Activated naive CD8-positive, alpha-beta T cell treated with anti-CD3 and anti-CD28 coated beads, Interleukin-2, amount 50 U/mL, for 24 hours (primary cell): Measurements from ENCODE around the gene SPP2.

ENCODE experiments used
- ATAC-seq: fragments of 150-1000 bp; cut with Tn5 transposase; one replicate; pipeline ENCODE4 v1.10.0; 2021
- DNase-seq: peaks from one replicate; pipeline ENCODE4 v3.0.0; 2021
- H3K27ac Mint-ChIP-seq: one replicate; pipeline ENCODE4 v1.8.0; 2021; ENCODE audit warnings: mild to moderate bottlenecking, mixed read lengths
- H3K27me3 Mint-ChIP-seq: one replicate; pipeline ENCODE4 v1.8.0; 2021; ENCODE audit warnings: mixed read lengths
- H3K36me3 Mint-ChIP-seq: one replicate; pipeline ENCODE4 v1.8.0; 2021; ENCODE audit warnings: low read depth, mixed read lengths
- H3K4me1 Mint-ChIP-seq: one replicate; pipeline ENCODE4 v1.8.0; 2021; ENCODE audit warnings: mixed read lengths
- H3K4me3 Mint-ChIP-seq: one replicate; pipeline ENCODE4 v1.8.0; 2021; ENCODE audit warnings: mild to moderate bottlenecking, moderate library complexity, mixed read lengths
- H3K9me3 Mint-ChIP-seq: one replicate; pipeline ENCODE4 v1.8.0; 2021; ENCODE audit warnings: mixed read lengths

SPP2 gene, protein sequence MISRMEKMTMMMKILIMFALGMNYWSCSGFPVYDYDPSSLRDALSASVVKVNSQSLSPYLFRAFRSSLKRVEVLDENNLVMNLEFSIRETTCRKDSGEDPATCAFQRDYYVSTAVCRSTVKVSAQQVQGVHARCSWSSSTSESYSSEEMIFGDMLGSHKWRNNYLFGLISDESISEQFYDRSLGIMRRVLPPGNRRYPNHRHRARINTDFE

DNA sequence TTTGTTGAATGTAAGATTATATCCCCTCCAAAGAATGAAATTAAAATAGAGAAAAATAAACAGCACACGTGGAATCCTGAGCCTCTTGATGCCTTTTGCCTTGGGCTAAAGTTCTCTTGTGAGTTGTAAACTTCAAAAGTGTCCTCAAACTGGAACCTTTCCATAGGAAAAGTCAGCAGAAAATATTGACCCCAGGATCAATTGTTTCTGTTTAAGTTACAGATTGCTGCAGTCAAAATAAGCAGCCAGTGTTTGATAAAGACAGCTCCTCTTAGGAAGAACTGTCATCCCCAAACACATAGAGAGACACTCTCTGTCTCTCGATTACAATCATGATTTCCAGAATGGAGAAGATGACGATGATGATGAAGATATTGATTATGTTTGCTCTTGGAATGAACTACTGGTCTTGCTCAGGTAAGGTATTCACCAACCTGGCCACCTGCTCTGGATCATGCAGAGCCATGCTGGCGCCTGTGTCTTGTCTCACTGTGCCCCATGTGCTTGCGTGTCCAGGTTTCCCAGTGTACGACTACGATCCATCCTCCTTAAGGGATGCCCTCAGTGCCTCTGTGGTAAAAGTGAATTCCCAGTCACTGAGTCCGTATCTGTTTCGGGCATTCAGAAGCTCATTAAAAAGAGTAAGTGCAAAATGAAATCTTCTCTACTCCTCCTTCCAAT lies at the start of gene SPP2:
TSS of gene SPP2 (plus strand) at position 248 of the 681 bp plus-strand sequence. CDS start at position 333, 85 bp downstream.
- Mint-ChIP-seq H3K36me3 (no peaks in the 10 kb centered on the region), H3K27me3 (no peaks in the 10 kb centered on the region), H3K27ac (no peak within 1 kb of the TSS), H3K4me3 (no peak within 1 kb of the TSS), H3K4me1 (no peaks in the 10 kb centered on the region), H3K9me3 (no peaks in the 10 kb centered on the region)
- DNase-seq, result no peak
- ATAC-seq, result no peak

DNA sequence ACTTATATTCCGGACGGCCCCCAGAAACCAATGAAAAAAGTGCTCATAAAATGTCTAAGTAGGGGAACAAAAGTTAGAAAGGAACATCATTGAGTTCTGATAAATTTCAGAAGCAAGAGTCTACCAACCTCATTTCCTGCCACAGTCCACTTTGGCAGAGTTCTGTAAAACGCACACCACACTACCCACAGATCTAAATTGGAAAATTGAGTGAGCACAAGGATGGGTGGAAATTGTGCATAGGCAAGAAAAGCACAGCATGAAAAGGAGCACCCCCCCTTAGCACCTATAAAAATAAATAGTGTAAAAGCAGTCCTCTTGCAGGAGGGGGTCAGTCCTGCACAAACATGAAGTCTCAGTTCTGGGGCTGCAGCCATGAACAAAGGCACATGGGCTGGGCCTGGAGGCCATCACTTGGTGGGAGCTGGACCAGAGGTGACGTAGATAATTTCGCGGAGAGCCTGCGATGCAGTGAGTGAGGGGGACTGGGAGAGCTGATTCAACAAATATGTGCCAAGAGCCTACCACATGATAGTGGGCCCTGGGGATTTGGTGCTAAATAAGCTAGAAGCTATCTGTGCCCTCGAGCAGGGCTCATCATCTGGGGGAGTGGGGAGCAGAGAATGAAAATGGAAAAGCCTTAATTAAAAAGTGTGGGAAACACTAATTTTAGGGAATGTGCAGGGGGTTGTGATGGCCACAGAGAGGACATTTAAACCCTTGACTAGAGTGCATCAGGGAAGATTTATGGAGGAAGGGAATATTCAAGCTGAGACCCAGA lies 48.9 kb upstream of the SPP2 start:
- H3K4me3 Mint-ChIP-seq, result peak overlapping the region; percentile 12
- DNase-seq, result peak; percentile 15
- H3K9me3 Mint-ChIP-seq, result no peaks in the 10 kb centered on the region
- peaks cover 37% of the 10 kb centered on the region for H3K4me1 Mint-ChIP-seq
- no peaks in the 10 kb centered on the region for H3K27me3 Mint-ChIP-seq
- peak overlapping the region; percentile 85 for H3K27ac Mint-ChIP-seq
- no peaks in the 10 kb centered on the region for H3K36me3 Mint-ChIP-seq
- ATAC-seq, result peak; percentile 79

DNA sequence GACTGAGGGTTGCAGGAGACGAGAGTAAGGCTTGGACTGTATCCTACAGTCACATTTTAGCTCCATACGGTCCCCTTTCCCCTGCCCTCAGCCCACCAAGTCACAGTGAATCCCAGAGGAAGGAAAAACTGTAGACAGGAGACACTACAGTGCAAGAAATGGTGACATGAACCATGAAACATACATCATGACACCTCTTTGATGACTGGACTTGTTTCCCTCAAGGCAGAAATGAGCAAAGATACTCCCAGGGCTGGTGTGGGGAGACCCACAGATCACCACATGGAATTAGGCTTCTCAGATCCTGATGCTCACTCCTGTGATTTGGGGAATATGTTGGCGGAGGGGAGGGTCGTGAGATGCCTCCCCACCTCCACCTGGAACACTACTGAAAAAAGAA lies 48.2 kb upstream of the SPP2 start:
- ATAC-seq (no peak), DNase-seq (no peak)
- no peak overlapping the region for H3K27ac Mint-ChIP-seq
- no peak overlapping the region for H3K4me3 Mint-ChIP-seq
- no peaks in the 10 kb centered on the region for H3K9me3 Mint-ChIP-seq
- no peaks in the 10 kb centered on the region for H3K27me3 Mint-ChIP-seq
- H3K4me1 Mint-ChIP-seq, result peaks cover 36% of the 10 kb centered on the region
- H3K36me3 Mint-ChIP-seq, result no peaks in the 10 kb centered on the region

DNA sequence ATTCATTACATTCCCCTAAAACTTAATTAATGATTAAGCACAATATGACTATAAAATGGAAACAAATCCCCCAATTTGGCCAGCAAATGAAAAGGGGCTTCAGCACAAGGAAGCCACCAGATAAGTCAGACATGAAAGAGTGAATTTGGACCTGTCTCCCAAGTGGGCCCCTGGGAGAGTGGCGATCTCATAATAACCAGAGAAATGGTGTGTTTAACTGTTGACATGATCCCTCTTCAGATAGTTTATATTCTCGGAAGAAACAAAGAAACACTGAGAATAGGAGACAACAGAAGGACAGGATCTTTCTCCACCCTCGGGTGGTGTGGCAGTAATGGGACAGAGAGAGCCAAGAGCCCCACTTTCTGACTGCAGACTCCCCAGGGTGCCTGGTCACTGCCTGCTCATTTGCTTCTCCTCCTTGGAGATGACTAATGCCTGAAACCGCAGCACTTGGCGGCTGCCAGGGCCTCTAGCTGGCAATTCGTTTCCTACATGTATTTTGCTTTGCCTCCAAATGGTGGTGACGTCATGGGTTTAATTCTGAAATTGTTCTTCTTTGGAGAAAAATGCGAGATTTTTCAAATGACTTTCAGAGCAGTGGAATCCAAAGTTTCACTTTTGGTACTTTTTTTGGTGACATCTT lies 46.4 kb upstream of the SPP2 start:
- peaks cover 36% of the 10 kb centered on the region for H3K4me1 Mint-ChIP-seq
- ATAC-seq (peak; percentile 72), DNase-seq (peak; percentile 42)
- H3K9me3 Mint-ChIP-seq, result no peaks in the 10 kb centered on the region
- H3K4me3 Mint-ChIP-seq, result no peak overlapping the region
- no peaks in the 10 kb centered on the region for H3K36me3 Mint-ChIP-seq
- no peaks in the 10 kb centered on the region for H3K27me3 Mint-ChIP-seq
- peak overlapping the region; percentile 17 for H3K27ac Mint-ChIP-seq

DNA sequence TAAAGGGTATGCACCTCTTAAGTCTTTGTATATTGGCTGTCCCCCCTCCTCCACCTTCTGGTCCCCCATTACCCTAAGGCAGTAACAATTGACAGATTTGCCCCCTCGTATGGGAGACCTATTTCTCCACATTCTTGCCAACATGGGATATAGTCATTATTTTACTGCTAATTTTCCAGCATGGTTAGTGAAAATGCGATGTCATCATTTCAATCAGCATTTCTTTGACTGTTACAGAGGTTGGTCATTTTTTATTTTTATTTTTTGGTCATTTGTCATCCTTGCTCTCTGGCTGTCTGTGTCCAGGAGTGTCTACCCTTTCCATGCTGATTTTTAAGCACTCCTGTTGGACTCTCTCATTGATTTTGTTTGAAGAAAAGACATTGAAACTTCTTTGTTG lies 45.4 kb upstream of the SPP2 start:
- H3K36me3 Mint-ChIP-seq, result no peaks in the 10 kb centered on the region
- DNase-seq (no peak), ATAC-seq (no peak)
- no peaks in the 10 kb centered on the region for H3K27me3 Mint-ChIP-seq
- no peaks in the 10 kb centered on the region for H3K9me3 Mint-ChIP-seq
- no peak overlapping the region for H3K4me3 Mint-ChIP-seq
- peaks cover 36% of the 10 kb centered on the region for H3K4me1 Mint-ChIP-seq
- H3K27ac Mint-ChIP-seq, result peak overlapping the region; percentile 16

DNA sequence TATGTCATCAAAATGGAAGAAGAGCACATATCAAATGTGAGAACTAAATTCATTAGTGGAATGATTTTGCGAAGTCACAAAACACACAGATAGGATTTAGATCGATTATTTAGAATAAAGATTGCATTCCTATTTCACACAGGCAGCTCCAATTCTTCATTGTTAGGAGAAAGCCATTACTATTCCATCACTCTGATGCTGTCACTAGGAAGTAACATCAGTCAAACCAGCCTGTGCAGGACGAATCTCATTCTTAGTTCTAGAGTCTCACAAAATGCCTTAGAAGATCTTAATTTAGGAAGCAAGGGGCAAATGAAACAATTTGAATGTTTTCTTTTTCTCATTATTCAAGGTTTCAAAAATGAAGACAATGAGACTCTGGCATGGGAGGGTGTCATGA lies 44.0 kb upstream of the SPP2 start:
- Mint-ChIP-seq H3K9me3 (peaks cover 3% of the 10 kb centered on the region), H3K27me3 (peaks cover 3% of the 10 kb centered on the region), H3K36me3 (no peaks in the 10 kb centered on the region), H3K4me1 (peaks cover 23% of the 10 kb centered on the region), H3K4me3 (no peak overlapping the region), H3K27ac (no peak overlapping the region)
- ATAC-seq (no peak), DNase-seq (no peak)

DNA sequence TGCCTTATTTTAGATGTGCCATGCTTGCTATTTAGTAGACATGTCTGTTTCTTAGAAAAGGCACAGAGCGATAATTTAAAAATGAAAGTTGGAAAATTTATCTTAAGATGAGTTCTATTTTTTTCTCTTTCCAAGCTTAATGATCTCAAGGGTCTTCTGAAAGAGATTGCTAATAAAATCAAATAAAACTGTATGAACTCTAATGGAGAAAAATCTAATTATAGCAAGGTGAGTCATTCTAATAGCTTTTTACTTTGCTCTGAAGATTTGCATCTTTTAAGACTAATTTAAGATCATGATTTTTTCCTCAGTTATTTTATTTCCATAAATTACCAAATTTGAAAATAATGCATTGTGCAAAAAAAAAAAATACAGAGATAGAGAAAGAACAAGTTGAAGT lies 36.1 kb upstream of the SPP2 start:
- H3K36me3 Mint-ChIP-seq, result no peaks in the 10 kb centered on the region
- no peak overlapping the region for H3K27ac Mint-ChIP-seq
- H3K4me1 Mint-ChIP-seq, result no peaks in the 10 kb centered on the region
- no peak overlapping the region for H3K4me3 Mint-ChIP-seq
- no peak for ATAC-seq
- peaks cover 3% of the 10 kb centered on the region for H3K9me3 Mint-ChIP-seq
- H3K27me3 Mint-ChIP-seq, result peaks cover 5% of the 10 kb centered on the region
- DNase-seq, result no peak

DNA sequence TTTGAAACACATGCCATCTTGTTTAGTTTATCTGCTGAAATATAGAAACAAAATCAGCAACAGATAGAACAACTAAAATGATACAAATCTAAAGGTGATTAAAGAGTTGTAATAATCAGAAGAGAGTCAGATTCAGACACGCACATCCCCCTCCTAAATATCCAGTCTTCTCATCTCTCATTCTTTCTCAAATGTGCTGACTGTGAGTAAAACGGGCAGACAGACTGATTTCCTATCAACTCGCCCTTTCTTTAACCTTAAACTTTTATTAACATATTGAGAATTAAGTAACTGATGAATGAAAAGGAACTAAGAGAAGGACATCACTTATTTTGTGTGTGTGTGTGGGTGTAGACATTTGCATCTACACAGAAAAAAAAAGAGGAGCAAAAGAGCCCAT lies 34.6 kb upstream of the SPP2 start:
- H3K36me3 Mint-ChIP-seq, result no peaks in the 10 kb centered on the region
- no peak overlapping the region for H3K27ac Mint-ChIP-seq
- ATAC-seq, result no peak
- H3K27me3 Mint-ChIP-seq, result peaks cover 3% of the 10 kb centered on the region
- H3K9me3 Mint-ChIP-seq, result peaks cover 2% of the 10 kb centered on the region
- no peak overlapping the region for H3K4me3 Mint-ChIP-seq
- H3K4me1 Mint-ChIP-seq, result no peaks in the 10 kb centered on the region
- no peak for DNase-seq

DNA sequence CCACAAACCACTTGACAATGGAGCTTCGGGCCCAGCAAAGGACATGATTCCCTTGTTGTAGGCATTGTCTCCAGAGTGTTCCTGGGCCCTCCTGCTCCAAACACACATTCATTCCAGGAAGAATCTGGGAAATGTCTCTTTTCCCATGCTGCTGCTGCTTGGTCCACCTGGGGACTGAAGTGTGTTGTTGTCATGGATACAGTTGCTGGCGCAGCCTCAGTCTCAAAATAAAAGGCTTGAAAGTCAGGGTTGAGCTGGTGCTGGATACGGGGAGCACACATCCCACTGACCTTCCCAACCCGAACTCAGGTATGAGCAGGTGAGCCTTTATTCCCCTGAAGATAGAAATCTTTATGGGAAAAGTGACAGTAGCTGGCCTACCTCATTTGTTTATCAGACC lies 30.6 kb upstream of the SPP2 start:
- peaks cover 2% of the 10 kb centered on the region for H3K27me3 Mint-ChIP-seq
- ATAC-seq, result no peak
- no peak for DNase-seq

DNA sequence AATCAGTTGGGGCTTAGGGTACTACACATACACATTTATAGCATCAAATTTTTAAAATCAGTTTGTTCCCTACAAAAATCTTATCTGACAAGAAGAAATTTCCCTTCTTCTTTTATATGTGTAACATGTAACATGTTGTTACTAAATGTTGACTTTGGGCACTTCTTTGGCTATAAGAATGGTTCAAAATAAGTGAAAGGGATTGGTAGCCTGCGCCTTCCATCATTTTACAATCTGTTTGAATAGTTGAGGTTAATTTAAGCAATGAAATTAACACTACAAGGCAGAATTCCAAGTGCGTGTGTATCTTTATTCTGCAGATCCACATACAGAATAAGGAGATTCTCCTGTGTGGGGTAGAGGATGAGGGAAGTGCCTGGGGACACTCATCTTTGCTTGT lies 30.2 kb upstream of the SPP2 start:
- Mint-ChIP-seq H3K4me3 (no peak overlapping the region), H3K9me3 (no peaks in the 10 kb centered on the region), H3K27me3 (peaks cover under 1% of the 10 kb centered on the region), H3K27ac (no peak overlapping the region), H3K36me3 (peaks cover 3% of the 10 kb centered on the region), H3K4me1 (peaks cover 5% of the 10 kb centered on the region)
- DNase-seq, result no peak
- ATAC-seq, result no peak

More for the DNA sequence above, 30.6 kb upstream of the SPP2 start:
- Mint-ChIP-seq H3K4me1 (peaks cover under 1% of the 10 kb centered on the region), H3K4me3 (no peak overlapping the region), H3K36me3 (peaks cover 3% of the 10 kb centered on the region), H3K9me3 (no peaks in the 10 kb centered on the region), H3K27ac (no peak overlapping the region)

DNA sequence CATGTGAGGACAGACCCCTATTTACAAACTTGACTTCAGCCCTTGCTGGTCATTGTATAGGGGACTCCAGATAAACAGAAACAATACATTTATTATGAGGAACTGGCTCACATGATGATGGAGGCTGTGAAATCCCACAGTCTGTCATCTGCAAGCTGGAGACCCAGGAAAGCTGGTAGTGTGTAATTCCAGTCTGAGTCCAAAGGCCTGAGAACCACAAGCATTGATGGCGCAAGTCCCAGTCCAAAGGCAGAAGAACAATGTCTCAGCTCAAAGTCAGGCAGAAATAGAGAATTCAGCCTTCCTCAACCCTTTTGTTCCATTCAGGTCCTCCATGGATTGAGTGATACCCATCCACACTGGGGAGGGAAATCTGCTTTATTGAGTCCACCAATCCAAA lies 28.1 kb upstream of the SPP2 start:
- no peaks in the 10 kb centered on the region for H3K9me3 Mint-ChIP-seq
- no peak overlapping the region for H3K27ac Mint-ChIP-seq
- ATAC-seq, result no peak
- peaks cover 3% of the 10 kb centered on the region for H3K36me3 Mint-ChIP-seq
- H3K27me3 Mint-ChIP-seq, result no peaks in the 10 kb centered on the region
- DNase-seq, result no peak
- no peak overlapping the region for H3K4me3 Mint-ChIP-seq
- peaks cover 24% of the 10 kb centered on the region for H3K4me1 Mint-ChIP-seq

DNA sequence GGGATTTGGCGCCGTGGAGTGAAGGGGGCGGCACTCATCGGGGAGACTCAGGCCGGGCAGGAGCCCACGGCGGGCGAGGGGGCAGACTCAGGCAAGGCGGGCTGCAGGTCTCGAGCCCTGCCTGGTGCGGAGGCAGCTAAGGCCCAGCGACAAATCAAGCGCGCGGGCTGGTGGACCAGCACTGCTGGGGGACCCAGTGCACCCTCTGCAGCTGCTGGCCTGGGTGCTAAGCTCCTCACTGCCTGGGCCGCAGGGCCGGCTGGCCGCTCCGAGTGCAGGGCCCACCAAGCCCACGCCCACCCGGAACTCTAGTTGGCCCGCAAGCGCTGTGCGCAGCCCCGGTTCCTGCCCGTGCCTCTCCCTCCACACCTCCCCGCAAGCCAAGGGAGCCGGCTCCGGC lies 26.2 kb upstream of the SPP2 start:
- Mint-ChIP-seq H3K4me3 (no peak overlapping the region), H3K4me1 (peaks cover 32% of the 10 kb centered on the region), H3K27ac (no peak overlapping the region)

DNA sequence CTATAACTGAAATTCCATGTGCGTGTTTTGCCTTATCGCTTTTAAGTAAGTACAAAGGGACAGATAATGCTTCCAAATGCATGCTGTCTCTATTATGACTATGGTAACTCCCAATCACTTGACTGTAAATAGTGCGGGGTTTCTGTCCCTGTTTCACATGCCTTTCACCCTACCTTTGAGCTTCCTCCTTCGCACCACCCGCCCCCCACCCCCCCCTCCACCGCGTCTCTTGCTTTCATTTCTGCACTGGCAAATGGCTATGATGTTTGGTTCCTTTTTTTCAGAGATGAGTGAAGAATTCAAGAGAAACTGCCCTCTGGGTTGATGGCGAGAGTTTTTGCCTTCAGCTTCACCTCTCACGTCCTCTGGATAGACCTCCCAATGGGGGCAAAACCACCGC lies 25.0 kb upstream of the SPP2 start:
- Mint-ChIP-seq H3K4me3 (peak overlapping the region; percentile 72), H3K9me3 (no peaks in the 10 kb centered on the region), H3K27ac (no peak overlapping the region), H3K36me3 (peaks cover 5% of the 10 kb centered on the region), H3K4me1 (peaks cover 32% of the 10 kb centered on the region), H3K27me3 (peaks cover 3% of the 10 kb centered on the region)
- DNase-seq (no peak), ATAC-seq (peak; percentile 46)

More for the DNA sequence above, 26.2 kb upstream of the SPP2 start:
- ATAC-seq (no peak), DNase-seq (no peak)
- Mint-ChIP-seq H3K36me3 (peaks cover 5% of the 10 kb centered on the region), H3K9me3 (no peaks in the 10 kb centered on the region), H3K27me3 (peaks cover 3% of the 10 kb centered on the region)

DNA sequence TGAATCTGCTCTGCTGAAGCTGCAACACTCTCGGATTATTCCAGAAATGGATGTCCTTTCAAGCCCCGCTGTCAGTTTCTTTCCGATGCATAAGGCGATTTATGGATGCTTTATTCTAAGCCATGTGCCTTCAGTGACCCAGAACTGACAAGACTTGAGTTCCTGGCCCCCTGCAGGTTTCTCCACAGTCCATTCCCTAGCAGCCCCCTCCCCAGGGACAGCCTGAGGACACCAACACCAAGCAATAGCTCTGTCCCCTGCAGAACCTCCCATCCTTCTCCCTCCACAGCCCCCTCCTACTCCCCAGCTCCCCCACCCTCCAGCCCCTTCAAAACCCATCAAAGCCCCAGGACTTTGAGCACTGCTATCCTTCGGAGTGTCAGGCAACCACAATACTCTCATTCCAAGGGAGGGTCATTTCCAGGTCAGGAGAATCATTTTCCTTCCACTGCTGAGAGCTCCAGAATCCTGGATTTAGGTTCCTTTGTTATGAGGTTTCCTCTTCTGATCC lies 24.6 kb upstream of the SPP2 start:
- DNase-seq, result no peak
- no peaks in the 10 kb centered on the region for H3K9me3 Mint-ChIP-seq
- peak overlapping the region; percentile 24 for H3K27ac Mint-ChIP-seq
- peaks cover 5% of the 10 kb centered on the region for H3K36me3 Mint-ChIP-seq
- H3K27me3 Mint-ChIP-seq, result peaks cover 3% of the 10 kb centered on the region
- H3K4me3 Mint-ChIP-seq, result peak overlapping the region; percentile 72
- H3K4me1 Mint-ChIP-seq, result peaks cover 32% of the 10 kb centered on the region
- no peak for ATAC-seq
